ENCODE measurements around the gene FOXQ1. TPM values are rescaled to one million over a fixed set of nuclear protein-coding genes. Genes with fewer than 3 reads are reported as not detected.

Gene FOXQ1
- total RNA-seq, 2 donors from 2014 or later = 4.9 to 17.4 TPM

GRCh38 chr6:1327630-1328029 lies 15.7 kb downstream of the FOXQ1 start:
- TF ChIP-seq POLR2A (IDR thresholded peaks at IDR 0.05) = no peak
- TF ChIP-seq CTCF (IDR thresholded peaks at IDR 0.05) = no peak
- no peak for ATAC-seq

GRCh38 chr6:1328129-1328800 lies 16.4 kb downstream of the FOXQ1 start:
- Histone ChIP-seq H3K9me3 (no peaks in the 10 kb centered on the region), H3K4me3 (no peak overlapping the region), H3K27me3 (no peaks in the 10 kb centered on the region), H3K27ac (no peak overlapping the region), H3K4me1 (no peaks in the 10 kb centered on the region), H3K36me3 (replicated peaks in 1 of 2; ENCODE audit: insufficient read depth in 1 of 2, low read depth in 2 of 2) (no peaks in the 10 kb centered on the region)
- DNase-seq (no peak), ATAC-seq (no peak)
- 75 to 83% methylated on average over 2 of the region's 2 CpGs for WGBS, 2 donors
- intact Hi-C loops (cut with DNase I) = no loop called here
- TF ChIP-seq POLR2A (IDR thresholded peaks at IDR 0.05) (no peak), CTCF (IDR thresholded peaks at IDR 0.05) (no peak)

More at GRCh38 chr6:1327630-1328029, 15.7 kb downstream of the FOXQ1 start:
- no peak overlapping the region for H3K27ac ChIP-seq
- no peaks in the 10 kb centered on the region for H3K9me3 ChIP-seq
- peaks cover 4% of the 10 kb centered on the region for H3K4me1 ChIP-seq
- H3K27me3 ChIP-seq = no peaks in the 10 kb centered on the region
- WGBS, 2 donors = 49 to 58% methylated on average over 8 of the region's 8 CpGs
- H3K36me3 ChIP-seq (replicated peaks in 1 of 2; ENCODE audit: insufficient read depth in 1 of 2, low read depth in 2 of 2) = no peaks in the 10 kb centered on the region
- intact Hi-C loops (cut with DNase I) = no loop called here
- peak in 1 of 4 donors; percentile 30 for DNase-seq
- no peak overlapping the region for H3K4me3 ChIP-seq

- peaks cover 7% of the 10 kb centered on the region for H3K4me1 ChIP-seq
- intact Hi-C loops (cut with DNase I) = no loop called here
- ATAC-seq = no peak
- H3K36me3 ChIP-seq (replicated peaks in 1 of 2; ENCODE audit: insufficient read depth in 1 of 2, low read depth in 2 of 2) = no peaks in the 10 kb centered on the region
- no peak overlapping the region for H3K4me3 ChIP-seq
- no peak for DNase-seq
- no peak overlapping the region for H3K27ac ChIP-seq
- TF ChIP-seq CTCF (IDR thresholded peaks at IDR 0.05) = no peak
- no peak for TF ChIP-seq POLR2A (IDR thresholded peaks at IDR 0.05)
- no peaks in the 10 kb centered on the region for H3K27me3 ChIP-seq
- H3K9me3 ChIP-seq = no peaks in the 10 kb centered on the region
Observed at GRCh38 chr6:1329708-1330107, 17.8 kb downstream of the FOXQ1 start.

- intact Hi-C loops (cut with DNase I) = no loop called here
- no peak for ATAC-seq
Observed at GRCh38 chr6:1334684-1335083, 22.8 kb downstream of the FOXQ1 start.

More at GRCh38 chr6:1334684-1335083, 22.8 kb downstream of the FOXQ1 start:
- Histone ChIP-seq H3K4me1 (peaks cover 20% of the 10 kb centered on the region), H3K4me3 (no peak overlapping the region), H3K27ac (peak overlapping the region in 3 of 4 donors; percentile 65 to 84 (median 75)), H3K36me3 (replicated peaks in 1 of 2; ENCODE audit: insufficient read depth in 1 of 2, low read depth in 2 of 2) (no peaks in the 10 kb centered on the region), H3K27me3 (no peaks in the 10 kb centered on the region), H3K9me3 (no peaks in the 10 kb centered on the region)
- no peak for TF ChIP-seq CTCF (IDR thresholded peaks at IDR 0.05)
- TF ChIP-seq POLR2A (IDR thresholded peaks at IDR 0.05) = no peak
- DNase-seq = peak in 1 of 4 donors; percentile 21
- WGBS, 2 donors = 41 to 50% methylated on average over 11 of the region's 11 CpGs
